Measurements from ENCODE around the gene VPS26A.

DNA sequence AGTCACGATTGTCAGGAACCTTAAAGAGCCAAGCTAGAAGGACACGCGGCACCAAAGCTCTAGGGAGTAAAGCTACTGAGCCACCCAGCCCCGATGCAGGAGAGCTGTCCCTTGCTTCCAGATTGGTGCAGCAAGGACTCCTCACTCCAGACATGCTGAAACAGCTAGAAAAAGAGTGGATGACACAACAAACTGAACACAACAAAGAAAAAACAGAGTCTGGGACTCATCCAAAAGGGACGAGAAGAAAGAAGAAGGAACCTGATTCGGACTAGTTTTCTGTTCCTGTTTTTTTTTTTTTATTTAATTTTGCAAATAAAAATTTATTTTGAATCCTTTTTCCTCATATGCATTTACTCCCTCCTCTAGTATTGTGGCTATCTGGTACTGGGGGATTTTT is 84.8 kb downstream of the VPS26A start:
- no peak for TF ChIP-seq POLR2A (IDR thresholded peaks at IDR 0.05)
- TF ChIP-seq, protein P1, sequence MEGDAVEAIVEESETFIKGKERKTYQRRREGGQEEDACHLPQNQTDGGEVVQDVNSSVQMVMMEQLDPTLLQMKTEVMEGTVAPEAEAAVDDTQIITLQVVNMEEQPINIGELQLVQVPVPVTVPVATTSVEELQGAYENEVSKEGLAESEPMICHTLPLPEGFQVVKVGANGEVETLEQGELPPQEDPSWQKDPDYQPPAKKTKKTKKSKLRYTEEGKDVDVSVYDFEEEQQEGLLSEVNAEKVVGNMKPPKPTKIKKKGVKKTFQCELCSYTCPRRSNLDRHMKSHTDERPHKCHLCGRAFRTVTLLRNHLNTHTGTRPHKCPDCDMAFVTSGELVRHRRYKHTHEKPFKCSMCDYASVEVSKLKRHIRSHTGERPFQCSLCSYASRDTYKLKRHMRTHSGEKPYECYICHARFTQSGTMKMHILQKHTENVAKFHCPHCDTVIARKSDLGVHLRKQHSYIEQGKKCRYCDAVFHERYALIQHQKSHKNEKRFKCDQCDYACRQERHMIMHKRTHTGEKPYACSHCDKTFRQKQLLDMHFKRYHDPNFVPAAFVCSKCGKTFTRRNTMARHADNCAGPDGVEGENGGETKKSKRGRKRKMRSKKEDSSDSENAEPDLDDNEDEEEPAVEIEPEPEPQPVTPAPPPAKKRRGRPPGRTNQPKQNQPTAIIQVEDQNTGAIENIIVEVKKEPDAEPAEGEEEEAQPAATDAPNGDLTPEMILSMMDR (IDR thresholded peaks at IDR 0.05) = no peak
- no peak for TF ChIP-seq POLR2AphosphoS5 (IDR thresholded peaks at IDR 0.05; ENCODE audit: insufficient read depth in 1 of 2, low read depth in 1 of 2)

All from vagina (tissue), 2 donors.